ENCODE data around the gene COL13A1.

The COL13A1 gene

DNA sequence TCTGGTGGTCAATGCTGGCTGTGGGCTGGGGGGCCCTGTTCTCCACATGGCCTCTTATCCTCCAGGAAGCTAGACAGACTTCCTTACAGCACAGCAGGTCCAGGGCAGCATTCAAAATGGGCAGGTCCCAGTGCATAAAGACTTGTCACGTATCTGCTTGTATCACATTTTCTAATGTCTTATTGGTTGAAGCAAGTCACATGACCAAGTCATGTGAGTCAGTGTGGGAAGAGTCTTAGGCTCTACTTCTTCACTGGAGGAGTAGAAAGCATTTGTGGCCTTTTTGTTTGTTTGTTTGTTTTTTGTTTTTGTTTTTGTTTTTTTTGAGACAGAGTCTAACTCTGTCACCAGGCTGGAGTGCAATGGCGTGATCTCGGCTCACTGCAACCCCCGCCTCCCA, 104.7 kb downstream of the COL13A1 start:
- DNase-seq (ENCODE audit: low read depth in 2 of 2), result no peak

DNA sequence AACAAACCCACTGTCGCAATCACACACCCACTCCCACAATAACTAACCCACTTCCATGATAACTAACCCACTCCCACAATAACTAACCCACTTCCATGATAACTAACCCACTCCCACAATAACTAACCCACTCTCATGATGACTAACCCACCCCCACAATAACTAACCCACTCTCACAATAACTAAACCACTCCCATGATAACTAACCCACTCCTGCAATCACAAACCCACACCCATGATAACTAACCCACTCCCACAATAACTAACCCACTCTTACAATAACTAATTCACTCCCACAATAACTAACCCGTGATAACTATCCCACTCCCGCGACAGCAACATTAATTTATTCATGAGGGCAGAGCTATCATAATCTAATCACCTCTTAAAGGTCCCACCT, 105.8 kb downstream of the COL13A1 start:
- no peak for DNase-seq (ENCODE audit: low read depth in 2 of 2)

DNA sequence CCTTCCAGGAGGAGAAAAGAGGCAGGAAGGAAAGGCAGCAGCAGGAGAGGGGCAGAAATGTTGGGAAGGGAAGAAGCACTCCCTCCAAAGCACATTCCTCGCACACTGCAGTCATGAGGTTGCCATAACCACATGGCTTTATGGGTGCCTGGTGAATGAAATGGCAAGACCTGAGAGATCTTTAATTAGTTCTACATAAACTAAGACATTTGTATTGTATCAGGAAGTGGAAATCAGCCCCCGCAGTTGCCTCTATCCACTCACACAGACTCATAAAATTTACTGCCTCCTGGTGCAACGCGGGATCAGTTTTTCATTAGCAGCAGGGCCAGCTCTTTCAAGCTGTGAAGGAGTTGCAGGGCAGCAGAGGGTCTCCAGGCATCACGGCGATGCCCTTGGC, 106.4 kb downstream of the COL13A1 start:
- DNase-seq (ENCODE audit: low read depth in 2 of 2), result no peak

DNA sequence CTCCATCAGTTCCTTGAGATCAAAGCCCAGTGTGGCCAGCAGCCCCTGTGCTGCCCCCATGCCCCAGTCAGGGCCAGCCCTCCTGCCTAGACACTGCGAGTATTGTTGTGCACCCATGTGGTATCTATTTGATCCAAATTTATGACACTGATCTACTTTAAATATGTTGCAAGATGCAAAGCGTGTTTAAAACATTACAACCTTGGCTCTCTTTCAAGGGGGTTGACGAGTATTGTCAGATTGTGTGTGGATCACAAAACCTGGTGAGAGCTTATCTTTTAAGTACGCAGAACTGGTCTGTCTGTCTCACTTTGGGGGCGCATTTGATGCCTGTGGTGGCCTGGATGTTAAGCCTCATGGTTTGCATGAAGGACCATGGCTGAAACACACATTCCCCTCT, 108.9 kb downstream of the COL13A1 start:
- DNase-seq (ENCODE audit: low read depth in 2 of 2), result no peak

DNA sequence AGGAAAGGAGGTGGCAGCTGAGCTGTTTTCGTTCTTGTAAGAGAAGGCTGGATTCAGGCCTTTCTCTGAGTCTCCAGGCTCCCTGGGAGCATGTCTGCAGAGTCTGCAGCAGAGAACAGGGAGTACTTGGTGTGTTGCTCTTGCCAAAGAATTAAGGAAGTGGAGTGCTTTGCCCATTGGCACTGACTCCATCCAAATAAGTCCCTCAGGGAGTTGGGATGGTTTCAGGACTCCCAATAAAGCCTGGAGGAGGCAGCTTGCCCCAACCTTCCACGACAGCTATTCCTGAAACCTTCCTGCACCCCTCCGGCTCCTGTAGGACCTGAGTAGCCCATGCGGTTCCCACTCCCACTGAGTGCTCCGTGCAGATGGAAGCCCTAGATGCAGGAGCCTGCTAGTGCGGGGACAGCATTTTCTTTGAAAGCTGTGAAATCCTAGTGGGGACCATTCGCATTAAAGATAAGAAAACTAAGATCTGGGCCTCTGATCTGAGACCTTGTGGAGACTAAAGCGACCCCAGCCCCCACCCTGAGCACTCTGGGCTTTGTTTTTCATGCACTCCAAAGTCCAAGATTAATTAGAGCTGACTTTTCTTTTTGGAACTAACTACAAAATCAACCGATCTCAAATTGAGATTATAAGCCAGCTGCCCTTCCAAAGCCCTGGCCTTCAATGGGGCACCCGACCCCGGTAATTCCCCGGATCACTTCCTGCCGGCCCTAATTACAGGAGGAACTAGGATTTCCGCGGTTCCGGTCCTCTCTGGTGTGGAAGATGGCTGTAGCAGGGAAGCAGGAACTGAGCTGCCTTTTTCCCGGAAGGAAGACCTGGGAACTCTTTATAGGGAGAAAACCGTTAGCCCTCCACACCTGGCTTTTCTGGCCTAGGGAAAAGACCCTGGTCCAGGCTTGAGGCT, 110.2 kb downstream of the COL13A1 start:
- no peak for DNase-seq (ENCODE audit: low read depth in 2 of 2)

DNA sequence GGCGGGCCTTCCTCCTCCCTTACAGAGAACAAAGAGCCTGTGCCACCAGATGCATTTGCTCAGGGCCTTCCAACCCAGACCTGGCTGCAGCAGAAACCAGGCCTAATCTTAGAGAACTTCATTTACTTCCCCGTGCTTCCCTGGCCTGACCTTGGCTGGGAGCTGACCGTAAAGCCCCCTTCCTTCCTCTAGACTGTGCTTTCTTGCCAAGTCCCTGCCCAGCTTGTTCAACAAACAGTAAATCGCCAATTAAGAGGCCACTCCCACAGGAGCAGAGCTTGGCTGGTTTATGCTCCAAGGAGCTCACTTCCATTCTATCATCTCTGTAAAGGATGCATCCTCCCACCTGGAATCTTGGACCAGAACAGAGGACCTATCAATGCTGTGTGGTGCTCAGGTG, 110.9 kb downstream of the COL13A1 start:
- DNase-seq (ENCODE audit: low read depth in 2 of 2), result no peak

DNA sequence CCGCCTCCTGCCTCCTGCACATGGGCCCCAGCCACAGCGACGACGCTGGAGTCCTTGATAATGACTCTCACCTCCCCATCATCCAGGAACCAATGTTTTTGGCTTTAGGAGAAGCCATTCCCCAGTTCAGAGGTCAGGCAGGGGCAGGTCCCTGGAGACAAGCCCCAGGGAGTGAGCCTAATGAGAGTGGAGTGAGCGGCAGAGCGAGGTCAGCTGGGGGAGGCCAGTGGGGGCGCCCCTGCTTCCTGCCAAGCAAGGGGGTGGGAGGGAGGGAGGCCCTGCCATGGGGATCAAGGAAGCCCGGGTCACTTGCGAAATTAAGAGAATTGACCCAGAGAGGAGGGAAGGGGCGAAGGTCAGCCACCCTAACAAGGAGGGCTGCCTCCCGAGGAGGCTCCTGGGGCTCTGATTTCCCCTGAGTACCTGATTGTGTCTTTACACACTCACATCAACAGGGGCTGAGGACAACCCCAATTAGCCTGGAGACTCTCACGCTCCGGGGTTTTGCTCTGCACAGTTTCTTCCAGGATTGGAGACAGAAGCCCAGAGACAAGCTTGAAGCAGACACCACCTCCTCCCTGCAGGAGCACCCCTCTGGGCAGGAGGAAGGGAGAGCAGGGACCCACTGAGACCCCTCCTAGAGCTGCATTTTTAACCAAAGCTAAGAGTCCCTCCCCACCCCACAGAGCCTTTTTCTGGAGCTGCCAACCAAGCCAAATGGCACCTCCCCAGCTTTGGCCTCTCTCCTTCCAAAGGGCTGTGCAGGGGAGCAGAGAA, 112.1 kb downstream of the COL13A1 start:
- no peak for DNase-seq (ENCODE audit: low read depth in 2 of 2)

DNA sequence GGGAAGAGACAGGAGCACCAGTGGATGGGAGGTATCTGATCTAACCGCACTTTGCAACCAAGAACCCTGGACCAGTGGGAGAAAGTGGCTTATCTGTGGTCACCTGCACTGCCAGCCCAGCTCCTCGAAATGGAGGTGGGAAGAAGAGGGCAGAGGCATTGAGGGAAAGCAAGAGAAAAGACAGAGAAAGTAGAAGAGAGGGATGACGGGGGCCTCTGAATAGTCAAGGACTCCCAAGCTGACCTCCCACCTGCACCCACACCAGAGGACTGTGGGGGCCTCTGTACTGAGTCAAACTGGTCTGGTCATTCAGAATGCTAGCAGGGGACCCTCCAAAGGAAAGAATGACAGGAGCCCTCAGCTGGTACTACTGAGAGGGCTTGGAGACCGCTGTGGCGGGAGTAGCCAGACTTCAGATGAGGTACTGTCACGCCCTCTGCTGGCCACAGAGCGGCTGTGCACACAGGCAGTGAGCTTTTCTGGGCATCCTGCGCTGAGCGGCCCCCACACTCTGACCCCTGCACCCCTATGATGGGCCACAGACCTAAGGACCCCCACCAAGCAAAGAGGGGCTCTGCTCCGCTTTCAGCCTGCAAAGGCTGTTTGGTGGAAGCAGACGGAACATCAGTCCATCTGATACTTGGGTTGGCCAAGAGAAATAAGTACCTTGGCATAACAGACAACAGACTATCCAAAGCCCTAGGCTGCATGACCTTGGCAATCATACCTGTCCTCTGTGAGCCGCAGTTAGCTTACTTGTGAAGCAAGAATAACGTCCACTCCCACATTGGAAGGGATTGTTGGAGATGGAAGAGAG, 112.9 kb downstream of the COL13A1 start:
- DNase-seq (ENCODE audit: low read depth in 2 of 2), result peak; percentile 18 to 25

DNA sequence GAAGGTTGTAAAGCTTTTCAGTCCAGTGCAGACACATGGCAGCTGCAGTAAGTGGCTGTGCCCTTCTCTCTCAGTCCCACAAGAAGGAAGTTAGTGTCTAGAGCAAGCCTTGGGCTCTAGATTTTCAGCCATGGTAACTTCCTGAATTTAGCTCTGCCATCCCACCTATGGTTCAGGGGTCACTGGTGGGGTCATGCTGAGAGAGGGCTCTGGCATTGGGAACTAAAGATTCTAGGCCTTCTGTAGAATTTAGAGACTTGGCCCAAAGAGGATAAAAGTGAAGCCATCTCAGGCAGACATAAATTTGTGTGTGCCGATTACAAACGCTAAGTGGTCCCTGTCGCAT, 113.5 kb downstream of the COL13A1 start:
- no peak for DNase-seq (ENCODE audit: low read depth in 2 of 2)

DNA sequence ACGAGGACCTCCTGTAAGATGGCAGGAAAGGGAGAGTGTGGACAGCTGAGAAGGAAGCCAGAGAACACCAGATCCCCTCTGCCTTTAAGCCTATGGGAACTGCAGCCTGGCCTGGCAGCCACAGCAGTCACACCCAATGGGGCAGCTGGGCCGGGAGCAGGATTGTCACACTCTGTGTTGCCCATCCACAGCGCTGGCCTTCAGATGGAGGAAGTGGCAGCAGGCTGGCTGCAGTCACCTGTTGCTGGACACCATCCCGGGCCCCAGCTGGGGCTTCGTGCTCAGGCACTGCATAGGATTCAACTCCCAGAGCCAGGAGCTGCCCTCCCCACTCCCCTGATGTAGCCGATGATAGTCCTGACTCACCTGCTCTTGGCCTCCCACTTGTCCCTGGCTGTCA, 114.4 kb downstream of the COL13A1 start:
- DNase-seq (ENCODE audit: low read depth in 2 of 2), result no peak

DNA sequence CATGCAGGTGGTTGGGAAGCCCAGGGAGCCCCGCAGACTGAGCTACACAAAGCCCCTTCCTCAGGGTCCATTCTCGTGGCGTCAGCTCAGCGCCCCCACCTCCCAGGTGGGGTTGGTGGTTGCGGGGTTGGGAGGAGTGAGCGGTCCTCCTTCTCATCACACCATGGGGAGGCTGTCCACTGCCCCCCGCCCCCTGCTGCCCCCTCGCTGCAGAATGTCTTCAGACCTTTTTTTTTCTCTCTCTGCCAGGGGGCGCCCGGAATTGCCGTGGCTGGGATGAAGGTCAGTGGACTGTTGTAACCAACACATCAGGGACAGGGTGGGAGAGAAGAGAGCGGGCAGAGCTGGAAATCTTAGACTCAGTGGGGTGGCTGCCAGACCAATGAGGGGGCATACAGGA, 116.3 kb downstream of the COL13A1 start:
- DNase-seq (ENCODE audit: low read depth in 2 of 2), result no peak

DNA sequence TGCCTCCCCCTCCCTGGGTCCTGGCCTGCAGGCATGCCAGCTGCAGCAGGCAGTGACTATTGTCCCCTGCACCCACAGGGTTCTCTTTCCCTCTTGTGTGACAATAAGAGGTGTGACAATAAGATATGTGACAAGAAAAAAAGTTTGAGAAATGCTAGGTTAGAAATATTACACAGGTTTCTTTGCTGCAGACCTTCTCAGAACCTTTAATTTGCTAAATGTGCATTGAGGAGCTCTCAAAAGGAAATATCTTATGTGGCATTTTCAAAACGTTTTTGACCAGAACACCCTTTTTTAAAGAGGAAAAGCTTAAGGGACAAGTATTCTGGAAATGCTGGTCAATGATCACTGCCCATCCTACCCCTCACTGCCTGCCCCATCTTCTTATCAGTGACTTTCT, 117.5 kb downstream of the COL13A1 start:
- no peak for DNase-seq (ENCODE audit: low read depth in 2 of 2)

DNA sequence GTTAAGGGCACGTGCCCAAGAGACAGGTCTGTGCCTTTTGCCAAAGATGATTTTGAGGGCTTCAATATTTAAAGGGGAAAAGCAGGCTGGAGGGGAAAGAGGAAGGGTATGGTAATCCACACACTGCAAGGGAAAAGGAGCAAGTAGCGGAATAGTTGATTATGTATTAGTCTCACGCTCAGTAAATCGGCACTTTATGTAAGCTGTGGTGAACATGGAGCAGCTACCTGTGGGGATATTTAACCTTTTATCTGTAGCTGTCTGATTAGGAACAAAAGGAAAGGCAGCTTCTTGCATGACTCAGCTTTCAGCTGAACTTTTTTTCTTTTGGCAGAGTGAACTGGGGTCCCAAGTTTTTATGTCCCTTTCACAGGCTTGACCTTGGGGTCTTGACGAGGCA, 123.4 kb downstream of the COL13A1 start:
- no peak for DNase-seq (ENCODE audit: low read depth in 2 of 2)

DNA sequence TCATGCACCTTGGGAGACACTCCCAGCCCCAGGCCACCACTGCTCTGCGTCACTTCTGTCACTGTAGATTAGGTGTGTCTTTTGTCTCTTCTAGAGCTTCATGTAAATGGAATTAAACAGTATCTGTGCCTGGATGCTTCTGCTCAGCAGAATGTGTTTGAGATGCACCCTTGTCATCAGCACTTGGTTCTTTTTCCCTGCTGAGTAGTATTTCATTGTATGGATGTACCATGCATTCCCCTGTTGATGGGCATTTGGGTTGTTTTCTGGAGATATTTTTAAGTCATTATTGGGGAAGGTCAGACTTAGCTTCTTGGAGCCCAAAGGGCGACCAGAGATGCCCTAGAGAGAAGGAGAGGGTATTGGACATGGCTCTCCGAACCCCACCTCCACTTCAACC, 126.6 kb downstream of the COL13A1 start:
- DNase-seq (ENCODE audit: low read depth in 2 of 2), result no peak

DNA sequence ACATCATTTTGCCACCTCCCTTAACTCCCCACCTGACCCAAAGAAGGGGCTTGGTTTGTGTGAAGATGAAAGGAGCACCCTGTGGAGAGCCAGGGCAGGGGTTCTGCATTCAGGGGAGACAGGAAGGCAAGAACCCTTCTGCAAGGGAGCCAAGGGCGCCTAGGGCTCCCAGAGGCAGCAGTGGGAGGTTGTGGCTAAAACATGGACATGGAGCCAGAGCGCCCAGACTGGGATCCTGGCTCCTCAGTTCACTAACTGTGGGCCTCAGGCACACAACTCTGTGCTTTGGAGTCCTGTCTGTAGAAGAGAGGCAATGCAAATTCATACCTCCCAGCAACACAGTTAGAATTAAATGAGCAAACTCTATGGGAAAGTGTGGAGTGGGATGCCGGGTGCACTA, 127.9 kb downstream of the COL13A1 start:
- DNase-seq (ENCODE audit: low read depth in 2 of 2), result no peak

DNA sequence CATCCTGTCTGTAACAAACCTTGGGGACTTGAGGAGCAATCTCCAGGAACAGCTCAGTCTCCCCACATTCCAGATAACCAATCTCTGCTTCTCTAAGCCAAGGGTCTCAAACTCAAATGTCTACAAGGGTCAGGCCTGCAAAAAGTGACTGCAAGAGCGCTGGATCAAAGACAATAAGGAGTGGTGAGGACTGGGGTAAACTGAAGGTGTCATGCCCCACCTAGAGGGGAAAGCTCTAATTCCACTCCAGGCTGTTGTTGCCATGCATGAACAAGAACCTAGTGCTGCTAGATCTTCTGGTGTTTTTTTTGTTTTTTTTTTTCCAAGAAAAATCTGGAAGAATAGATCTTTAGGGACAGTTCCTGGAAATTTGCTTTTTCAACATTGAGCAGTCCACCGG, 133.1 kb downstream of the COL13A1 start:
- DNase-seq (ENCODE audit: low read depth in 2 of 2), result no peak

DNA sequence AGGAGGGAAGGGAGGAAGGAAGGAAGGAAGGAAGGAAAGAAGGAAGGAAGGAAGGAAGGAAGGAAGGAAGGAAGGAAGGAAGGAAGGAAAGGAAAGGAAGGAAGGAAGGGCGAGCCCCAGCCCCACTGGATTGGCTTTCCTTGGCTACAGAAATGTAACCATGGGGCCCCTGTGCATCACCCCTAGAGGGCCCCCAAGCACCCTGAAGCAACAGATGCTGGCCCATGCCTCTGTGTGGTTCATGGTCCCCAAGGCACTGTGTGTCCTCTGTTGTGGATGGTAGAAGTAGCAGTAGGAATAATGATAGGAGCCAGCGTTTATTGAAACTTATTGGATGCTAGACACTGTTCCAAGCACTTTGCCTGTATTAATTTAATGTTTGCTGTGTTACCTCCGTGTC, 134.4 kb downstream of the COL13A1 start:
- no peak for DNase-seq (ENCODE audit: low read depth in 2 of 2)

DNA sequence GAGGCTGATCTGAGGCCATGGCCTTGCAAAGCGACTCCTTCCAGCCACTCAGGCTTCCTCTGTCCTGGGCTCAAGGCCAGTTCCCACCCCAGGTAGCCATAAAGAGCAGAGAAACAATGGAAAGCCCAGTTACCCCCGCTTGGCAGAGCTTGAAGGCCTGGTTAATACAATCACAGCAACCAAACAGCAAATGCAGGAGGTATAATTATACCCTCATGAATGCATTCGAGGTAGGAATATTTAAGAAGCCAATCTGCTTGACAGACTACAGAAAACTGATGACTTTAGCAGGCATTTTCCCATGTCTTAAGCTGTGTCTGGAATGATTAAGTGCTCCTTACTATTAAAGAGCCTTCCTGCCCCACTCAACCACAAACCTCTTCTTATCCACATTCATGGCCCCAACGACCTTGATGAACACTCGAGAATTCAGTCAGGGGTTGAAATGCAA, 136.9 kb downstream of the COL13A1 start:
- no peak for DNase-seq (ENCODE audit: low read depth in 2 of 2)

DNA sequence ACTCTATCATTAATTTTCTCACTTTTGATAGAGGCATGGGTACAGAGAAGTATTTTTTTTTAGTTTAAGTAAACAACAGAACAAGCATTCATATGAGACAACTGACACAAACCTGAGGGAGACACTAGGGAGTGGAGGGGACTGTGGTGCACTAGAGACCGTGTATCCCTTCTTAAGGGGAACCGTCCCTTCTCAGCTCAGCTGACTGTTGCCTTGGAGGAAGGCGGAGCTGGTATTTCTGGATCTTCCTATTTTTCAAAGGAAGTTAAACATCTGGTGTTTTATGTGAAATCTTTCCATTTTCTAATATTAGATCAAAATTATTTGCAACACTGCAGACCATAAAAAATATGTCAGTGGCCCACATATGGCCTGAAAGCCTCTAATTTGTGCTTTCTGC, 137.4 kb downstream of the COL13A1 start:
- no peak for DNase-seq (ENCODE audit: low read depth in 2 of 2)

DNA sequence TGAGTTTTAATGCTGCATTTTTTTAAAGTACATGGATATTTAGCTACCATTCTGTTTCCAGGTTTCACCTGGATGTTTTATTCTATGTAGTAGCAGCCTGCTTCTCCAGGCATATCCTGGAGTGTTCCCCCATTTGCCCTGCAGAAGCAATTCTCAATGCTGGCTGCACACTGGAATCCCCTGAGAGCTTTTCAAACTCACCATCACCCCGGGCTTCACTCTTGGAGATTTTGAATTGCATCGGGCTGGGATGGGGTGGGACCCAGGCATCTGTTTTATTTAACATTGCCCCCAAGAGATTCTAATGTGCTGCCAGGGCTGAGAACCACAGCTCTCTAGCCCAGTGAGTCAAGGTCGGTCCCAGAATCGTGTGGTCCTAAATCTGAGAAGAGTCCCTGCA, 137.8 kb downstream of the COL13A1 start:
- DNase-seq (ENCODE audit: low read depth in 2 of 2), result no peak

DNA sequence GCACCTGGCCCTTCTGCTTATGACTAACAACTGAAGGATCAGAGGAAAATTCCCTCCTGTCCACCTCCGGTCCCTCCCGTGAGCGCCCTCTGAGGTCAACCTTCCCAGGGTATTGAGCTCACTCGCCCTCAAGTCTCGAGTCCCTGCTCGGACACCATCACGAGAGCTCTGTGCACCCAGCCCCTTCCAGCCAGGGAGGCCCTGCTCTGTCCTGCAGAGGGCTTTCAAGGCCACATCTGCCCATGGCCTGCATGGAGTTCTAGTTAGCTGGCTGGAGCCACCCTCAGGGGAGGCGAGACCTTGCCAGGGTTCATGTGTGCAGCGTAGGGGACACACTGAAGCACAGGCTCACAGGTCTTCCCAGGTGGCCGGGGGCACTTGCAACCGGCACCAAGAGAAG, 140.0 kb downstream of the COL13A1 start:
- DNase-seq (ENCODE audit: low read depth in 2 of 2), result no peak

DNA sequence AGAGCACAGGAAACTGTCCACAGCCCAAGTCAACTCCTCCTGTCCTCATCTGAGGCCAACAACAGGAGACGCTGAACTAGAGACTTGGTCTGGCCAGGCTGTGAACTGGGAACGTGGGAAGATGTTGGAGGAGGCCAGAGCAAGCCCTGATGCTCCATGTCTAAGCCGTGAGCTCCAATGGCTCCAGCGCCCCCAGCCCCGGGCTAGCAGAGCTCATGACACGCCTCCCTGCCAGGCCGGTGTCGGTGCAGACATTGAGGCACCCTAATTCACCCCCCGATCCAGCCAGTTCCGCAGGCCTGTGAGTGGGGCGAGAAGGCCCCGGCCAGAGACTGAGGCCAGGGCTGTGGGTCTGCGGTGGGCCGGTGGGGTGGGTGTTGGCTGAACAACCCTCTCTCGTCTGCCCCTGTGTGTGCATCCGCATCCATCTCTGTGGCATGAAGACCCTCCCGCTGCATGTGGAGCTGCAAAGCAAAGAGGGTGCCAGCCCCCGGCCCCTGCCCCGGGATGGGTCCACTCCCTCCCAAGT, 141.7 kb downstream of the COL13A1 start:
- no peak for DNase-seq (ENCODE audit: low read depth in 2 of 2)

Measured in activated CD8-positive, alpha-beta memory T cell treated with anti-CD3 and anti-CD28 coated beads for 4 hours (primary cell).